Activated CD8-positive, alpha-beta T cell treated with anti-CD3 and anti-CD28 coated beads for 36 hours (primary cell): ENCODE data around the gene CTNNA2. TPM values are rescaled to one million over a fixed set of nuclear protein-coding genes. Genes with fewer than 3 reads are reported as not detected.

ENCODE experiments used
- ATAC-seq: fragments of 200-7000 bp; cut with Tn5 transposase; one replicate; pipeline ENCODE4 v1.10.0; 2021; ENCODE audit warnings: mild to moderate bottlenecking, moderate library complexity
- CTCF ChIA-PET: fragments of 350-600 bp; sonication (Branson Sonifier 250); formaldehyde crosslinking; loops from one replicate; lab custom pipeline; 2021; ENCODE audit warnings: antibody characterized with exemption; lab: Charles Lee
- POLR2A ChIA-PET: fragments of 350-600 bp; sonication (Branson Sonifier 250); formaldehyde crosslinking; loops from one replicate; lab custom pipeline; 2021; ENCODE audit warnings: antibody characterized with exemption; lab: Charles Lee
- DNase-seq: peaks from one replicate; pipeline ENCODE4 v3.0.0-alpha.2; 2020
- H3K27ac Mint-ChIP-seq: one replicate; pipeline ENCODE4 v1.8.0; 2021; ENCODE audit warnings: mild to moderate bottlenecking, mixed read lengths
- H3K27me3 Mint-ChIP-seq: one replicate; pipeline ENCODE4 v1.8.0; 2021; ENCODE audit warnings: mixed read lengths
- H3K36me3 Mint-ChIP-seq: one replicate; pipeline ENCODE4 v1.8.0; 2021; ENCODE audit warnings: low read depth, mixed read lengths
- H3K4me1 Mint-ChIP-seq: one replicate; pipeline ENCODE4 v1.8.0; 2021; ENCODE audit warnings: low read depth, mixed read lengths
- H3K4me3 Mint-ChIP-seq: one replicate; pipeline ENCODE4 v1.8.0; 2021; ENCODE audit warnings: mild to moderate bottlenecking, moderate library complexity, mixed read lengths
- H3K9me3 Mint-ChIP-seq: one replicate; pipeline ENCODE4 v1.8.0; 2021; ENCODE audit warnings: mixed read lengths
- intact Hi-C: fragments of 100-400 bp; cut with micrococcal nuclease; formaldehyde crosslinking; loops from one replicate; pipeline ENCODE4 v1.10.0; 2022
- total RNA-seq, 2 experiments: library from RNA; stranded (reverse); gene quantifications; one replicate each; pipeline ENCODE4 v1.2.3, GENCODE V29; 2021
- TF ChIP-seq, protein P1 (sequence below): fragments of 200-600 bp; IDR thresholded peaks from one replicate; pipeline ENCODE4 v1.8.0; 2022; ENCODE audit warnings: antibody characterized with exemption, mild to moderate bottlenecking

CTNNA2 gene
- total RNA-seq, 2 experiments from 2014 or later: not detected

DNA sequence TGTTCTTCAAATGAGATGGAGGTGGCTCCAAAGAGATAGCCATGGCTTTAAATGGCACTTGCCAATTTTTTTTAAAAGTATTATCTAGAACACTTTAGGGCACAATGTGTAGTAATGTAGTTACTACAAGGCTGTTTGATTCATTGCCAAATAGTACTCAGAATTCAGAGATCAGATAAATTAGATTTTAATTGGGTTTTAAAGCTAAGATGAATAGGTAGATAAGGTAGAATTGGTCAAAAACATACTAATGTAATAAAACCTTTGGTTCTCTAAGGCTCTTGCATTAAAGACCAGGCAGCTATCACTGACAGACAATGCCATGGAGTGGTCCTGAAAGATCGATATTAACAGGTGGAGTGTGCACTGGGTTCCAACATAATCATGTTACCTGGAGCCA, 425.8 kb downstream of the CTNNA2 start:
- intact Hi-C loops: no loop called here
- Mint-ChIP-seq H3K9me3 (peaks cover 1% of the 10 kb centered on the region), H3K27ac (no peak overlapping the region), H3K4me1 (peaks cover 2% of the 10 kb centered on the region), H3K4me3 (no peak overlapping the region), H3K36me3 (no peaks in the 10 kb centered on the region), H3K27me3 (peaks cover 2% of the 10 kb centered on the region)
- DNase-seq (no peak), ATAC-seq (no peak)
- ChIA-PET POLR2A (no interaction called here), CTCF (no interaction called here)
- TF ChIP-seq, protein P1, sequence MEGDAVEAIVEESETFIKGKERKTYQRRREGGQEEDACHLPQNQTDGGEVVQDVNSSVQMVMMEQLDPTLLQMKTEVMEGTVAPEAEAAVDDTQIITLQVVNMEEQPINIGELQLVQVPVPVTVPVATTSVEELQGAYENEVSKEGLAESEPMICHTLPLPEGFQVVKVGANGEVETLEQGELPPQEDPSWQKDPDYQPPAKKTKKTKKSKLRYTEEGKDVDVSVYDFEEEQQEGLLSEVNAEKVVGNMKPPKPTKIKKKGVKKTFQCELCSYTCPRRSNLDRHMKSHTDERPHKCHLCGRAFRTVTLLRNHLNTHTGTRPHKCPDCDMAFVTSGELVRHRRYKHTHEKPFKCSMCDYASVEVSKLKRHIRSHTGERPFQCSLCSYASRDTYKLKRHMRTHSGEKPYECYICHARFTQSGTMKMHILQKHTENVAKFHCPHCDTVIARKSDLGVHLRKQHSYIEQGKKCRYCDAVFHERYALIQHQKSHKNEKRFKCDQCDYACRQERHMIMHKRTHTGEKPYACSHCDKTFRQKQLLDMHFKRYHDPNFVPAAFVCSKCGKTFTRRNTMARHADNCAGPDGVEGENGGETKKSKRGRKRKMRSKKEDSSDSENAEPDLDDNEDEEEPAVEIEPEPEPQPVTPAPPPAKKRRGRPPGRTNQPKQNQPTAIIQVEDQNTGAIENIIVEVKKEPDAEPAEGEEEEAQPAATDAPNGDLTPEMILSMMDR: no peak

DNA sequence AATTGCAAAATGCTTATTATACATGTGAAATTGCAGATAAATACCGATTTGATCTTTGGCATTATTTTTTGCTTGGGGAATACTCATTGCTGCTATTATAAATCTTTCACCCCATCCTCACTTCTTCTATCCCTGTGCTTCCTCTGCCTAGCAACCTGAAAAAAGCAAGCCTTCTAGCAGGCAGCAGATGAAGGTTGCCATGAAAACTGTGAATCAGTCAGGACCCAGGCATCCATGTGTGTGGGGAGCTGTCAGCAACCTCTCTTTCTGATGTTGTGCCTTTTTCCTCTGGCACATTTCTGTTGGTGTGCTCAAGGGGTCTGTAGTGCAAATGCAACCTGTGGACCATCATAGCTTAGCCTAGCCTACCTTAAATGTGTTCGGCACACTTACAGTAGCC, 427.5 kb downstream of the CTNNA2 start:
- H3K4me3 Mint-ChIP-seq: no peak overlapping the region
- peaks cover 1% of the 10 kb centered on the region for H3K9me3 Mint-ChIP-seq
- CTCF ChIA-PET: interaction anchor here (0.6 kb wide), 1 partner anchor 12 kb away, joined by 4 read pairs; no protein-coding TSS in a partner anchor
- H3K36me3 Mint-ChIP-seq: no peaks in the 10 kb centered on the region
- DNase-seq (no peak), ATAC-seq (no peak)
- intact Hi-C loops: no loop called here
- no peak overlapping the region for H3K27ac Mint-ChIP-seq
- peaks cover 2% of the 10 kb centered on the region for H3K27me3 Mint-ChIP-seq
- POLR2A ChIA-PET: no interaction called here
- H3K4me1 Mint-ChIP-seq: peaks cover 2% of the 10 kb centered on the region
- TF ChIP-seq, protein P1: no peak

DNA sequence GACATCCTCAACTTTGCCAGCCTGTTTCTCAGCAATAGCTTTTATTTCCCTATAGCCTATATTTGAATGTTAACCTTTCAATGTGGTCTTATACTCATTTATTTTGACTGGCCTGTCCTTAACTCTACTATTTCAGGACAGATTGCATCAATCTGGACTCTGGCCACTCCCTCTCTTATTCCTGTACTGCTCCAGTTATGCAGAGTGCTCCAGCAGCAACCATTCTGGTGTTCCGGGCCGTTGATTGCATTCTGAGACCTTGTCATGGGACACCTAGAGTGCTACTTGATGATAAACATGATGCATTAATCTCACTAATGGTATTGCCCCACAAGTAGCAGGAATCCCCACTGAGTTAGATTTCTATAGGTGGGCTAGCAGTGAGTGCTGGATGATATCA, 428.3 kb downstream of the CTNNA2 start:
- POLR2A ChIA-PET: no interaction called here
- CTCF ChIA-PET: no interaction called here
- no peaks in the 10 kb centered on the region for H3K36me3 Mint-ChIP-seq
- no peaks in the 10 kb centered on the region for H3K27me3 Mint-ChIP-seq
- TF ChIP-seq, protein P1: no peak
- H3K9me3 Mint-ChIP-seq: peaks cover 1% of the 10 kb centered on the region
- H3K27ac Mint-ChIP-seq: no peak overlapping the region
- no peak overlapping the region for H3K4me3 Mint-ChIP-seq
- no peaks in the 10 kb centered on the region for H3K4me1 Mint-ChIP-seq
- DNase-seq: no peak
- ATAC-seq: no peak
- intact Hi-C loops: no loop called here

DNA sequence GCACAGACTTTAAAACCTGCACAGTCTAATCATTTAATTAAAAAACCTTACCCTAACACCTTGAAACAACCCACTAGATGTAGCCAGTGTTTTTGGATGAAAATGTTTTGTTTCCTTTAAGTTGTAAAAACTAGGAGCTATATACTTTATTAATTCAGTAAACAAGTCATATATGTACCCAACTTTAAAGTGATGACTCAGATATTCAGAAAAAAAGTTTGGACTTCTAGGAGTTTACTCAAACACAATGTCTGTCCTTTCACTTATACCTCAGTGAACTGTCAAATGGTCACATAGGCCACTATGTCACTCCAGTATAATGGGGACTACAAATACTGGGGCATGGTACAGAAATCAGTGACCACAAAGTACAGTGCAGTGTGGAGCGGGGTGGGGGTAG, 431.4 kb downstream of the CTNNA2 start:
- ATAC-seq (no peak), DNase-seq (no peak)
- ChIA-PET POLR2A (no interaction called here), CTCF (no interaction called here)
- TF ChIP-seq, protein P1: no peak
- Mint-ChIP-seq H3K36me3 (no peaks in the 10 kb centered on the region), H3K27me3 (no peaks in the 10 kb centered on the region), H3K9me3 (no peaks in the 10 kb centered on the region), H3K4me1 (no peaks in the 10 kb centered on the region), H3K4me3 (no peak overlapping the region), H3K27ac (no peak overlapping the region)
- intact Hi-C loops: no loop called here

DNA sequence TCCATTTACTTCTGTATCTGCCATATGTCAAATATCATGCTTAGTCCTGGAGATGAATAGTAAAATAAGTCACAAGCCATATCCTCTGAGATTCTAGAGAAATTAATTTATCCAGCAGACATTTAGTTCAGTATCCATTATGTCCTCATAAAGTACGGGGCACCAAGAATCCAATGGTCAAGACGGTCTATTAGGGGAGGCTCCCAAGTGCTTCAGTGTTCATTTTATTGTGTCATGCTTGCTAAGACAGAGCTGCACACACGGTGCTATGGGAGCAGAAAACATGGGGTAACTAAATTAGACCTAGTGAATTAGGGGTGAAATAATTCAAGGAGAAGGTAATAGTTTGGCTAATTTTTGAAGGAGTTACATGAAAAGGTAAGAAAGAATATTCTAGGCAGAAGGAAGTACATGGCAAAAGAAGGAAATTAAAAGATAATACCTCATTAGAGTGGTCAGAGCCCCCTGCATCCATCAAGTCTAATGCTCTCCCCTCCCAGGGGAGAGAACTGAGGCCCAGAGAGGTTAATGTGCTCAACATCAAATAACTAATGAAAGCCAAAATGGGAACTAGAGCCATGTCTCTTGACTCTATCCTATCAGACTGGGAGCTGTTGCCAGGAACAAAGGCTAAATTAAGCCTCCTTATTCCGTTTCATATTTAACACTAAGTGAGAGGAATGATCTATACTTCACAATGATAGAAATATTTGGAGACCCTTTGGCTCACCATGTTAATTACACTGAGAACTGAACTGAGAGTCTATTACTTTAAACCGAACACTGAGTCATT, 433.0 kb downstream of the CTNNA2 start:
- no peaks in the 10 kb centered on the region for H3K4me1 Mint-ChIP-seq

More for the DNA sequence above, 433.0 kb downstream of the CTNNA2 start:
- ChIA-PET POLR2A (no interaction called here), CTCF (no interaction called here)
- TF ChIP-seq, protein P1: no peak
- no peaks in the 10 kb centered on the region for H3K36me3 Mint-ChIP-seq
- H3K4me3 Mint-ChIP-seq: no peak overlapping the region
- H3K9me3 Mint-ChIP-seq: no peaks in the 10 kb centered on the region
- ATAC-seq: no peak
- intact Hi-C loops: no loop called here
- no peaks in the 10 kb centered on the region for H3K27me3 Mint-ChIP-seq
- DNase-seq: no peak
- H3K27ac Mint-ChIP-seq: no peak overlapping the region
